GM19324 (cell line): ENCODE measurements around the gene FAM98B.
A peak's percentile ranks its signal among the peaks of the same experiment; 100 is the strongest.
"Not testable (repeated sequence)": the region's sequence is repeated elsewhere in the genome, so short reads cannot be mapped to it uniquely, and the experiment has no call there.

Experiments
- ATAC-seq: cut with Tn5 transposase; IDR thresholded peaks from one replicate; pipeline ENCODE4 v1.9.1; 2021; ENCODE audit warnings: mild to moderate bottlenecking, moderate library complexity; ENCODE audit not compliant: unreplicated experiment, low FRiP score

Gene FAM98B

DNA sequence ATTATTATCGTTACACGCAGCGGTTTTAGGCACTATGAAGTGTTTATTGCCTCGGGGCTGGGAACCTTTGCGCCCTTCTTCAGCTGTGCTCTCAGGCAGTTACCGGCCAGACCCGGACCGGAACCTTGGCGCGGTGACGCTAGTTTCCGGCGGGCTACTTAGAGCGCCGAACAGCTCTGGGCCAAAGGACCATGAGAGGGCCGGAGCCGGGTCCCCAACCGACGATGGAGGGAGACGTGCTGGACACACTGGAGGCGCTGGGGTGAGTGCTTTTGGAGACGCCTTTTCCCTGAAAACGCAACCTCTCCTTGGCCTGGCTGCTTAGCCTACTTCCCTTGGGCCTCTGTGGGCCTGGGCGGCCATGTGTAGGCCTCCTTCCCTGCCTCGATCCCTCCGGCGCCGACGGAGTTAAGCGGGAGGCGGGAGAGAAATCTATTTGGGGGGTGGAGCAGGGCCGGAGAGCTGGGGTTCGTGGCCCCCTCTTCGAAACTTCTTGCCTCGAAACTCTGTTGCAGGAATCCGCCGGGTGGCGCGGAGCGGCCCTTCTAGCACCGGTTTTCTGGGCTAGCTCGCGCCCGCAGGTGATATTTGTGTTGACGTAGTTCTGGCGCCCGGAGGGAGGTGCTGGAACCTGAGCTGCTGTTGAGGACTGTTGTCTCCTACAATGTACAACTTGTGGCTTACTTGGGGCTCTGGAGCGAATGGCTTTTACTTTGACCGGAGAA is at the start of gene FAM98B:
FAM98B (plus strand) TSS at position 157 of the 725 bp plus-strand sequence; CDS start at position 192, 35 bp downstream.
- peak; percentile 94 for ATAC-seq

DNA sequence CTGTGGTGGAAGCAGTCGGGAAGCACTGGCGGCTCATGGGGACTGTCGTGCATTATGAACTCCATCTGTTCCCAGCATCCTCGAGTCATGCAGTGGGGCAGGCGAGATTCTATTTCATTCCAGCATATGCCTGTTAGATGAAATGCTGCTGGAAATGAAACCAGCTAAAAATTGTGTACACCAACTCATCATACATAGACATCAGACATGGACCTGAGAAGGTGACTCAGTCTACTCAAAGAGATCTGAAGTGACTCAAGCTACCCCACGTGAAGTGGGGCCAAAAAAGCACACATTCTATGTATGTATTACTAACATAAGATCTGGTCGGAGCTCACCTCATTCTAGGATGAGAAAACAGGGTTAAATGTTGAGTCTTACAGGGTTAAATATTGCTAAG is 47.5 kb upstream of the FAM98B start:
- ATAC-seq, result no peak

DNA sequence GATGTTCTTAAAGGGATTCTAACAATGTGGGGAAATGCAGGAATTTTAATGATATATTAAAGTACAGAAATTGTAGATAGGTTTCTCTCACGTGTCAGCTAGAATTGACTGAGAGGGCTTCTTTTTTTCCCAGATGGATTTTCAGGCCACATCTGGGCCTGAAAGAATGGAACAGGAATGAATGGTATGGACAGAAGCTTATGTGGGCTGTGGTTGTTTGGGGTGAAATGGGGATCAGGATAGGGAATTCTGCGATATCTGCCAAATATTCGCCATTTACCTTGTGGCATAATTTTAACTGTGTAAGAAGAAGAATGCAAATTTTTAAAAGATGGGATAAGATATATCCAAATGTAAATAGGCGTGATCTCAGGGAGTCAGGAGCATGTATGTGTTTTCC is 45.4 kb upstream of the FAM98B start:
- ATAC-seq, result no peak

DNA sequence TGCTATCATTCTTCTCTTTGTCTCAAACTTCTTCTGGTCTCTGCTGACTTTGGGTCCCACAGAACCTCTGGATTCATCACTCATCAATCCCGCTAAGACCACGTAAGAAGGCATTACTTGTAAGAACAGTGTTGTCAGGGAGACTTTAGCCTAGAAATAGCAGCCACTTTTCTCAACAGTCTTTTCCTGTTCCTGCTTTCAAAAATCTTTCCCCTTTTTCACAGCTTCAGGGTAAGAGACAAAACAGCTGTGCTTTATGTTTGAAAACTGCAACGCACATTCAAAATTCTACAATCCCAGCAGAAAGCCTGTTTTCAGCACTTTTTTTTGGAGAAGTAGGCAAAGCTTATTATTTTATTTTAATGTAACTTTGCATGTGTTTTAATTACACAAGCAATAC is 42.0 kb upstream of the FAM98B start:
- ATAC-seq, result no peak

DNA sequence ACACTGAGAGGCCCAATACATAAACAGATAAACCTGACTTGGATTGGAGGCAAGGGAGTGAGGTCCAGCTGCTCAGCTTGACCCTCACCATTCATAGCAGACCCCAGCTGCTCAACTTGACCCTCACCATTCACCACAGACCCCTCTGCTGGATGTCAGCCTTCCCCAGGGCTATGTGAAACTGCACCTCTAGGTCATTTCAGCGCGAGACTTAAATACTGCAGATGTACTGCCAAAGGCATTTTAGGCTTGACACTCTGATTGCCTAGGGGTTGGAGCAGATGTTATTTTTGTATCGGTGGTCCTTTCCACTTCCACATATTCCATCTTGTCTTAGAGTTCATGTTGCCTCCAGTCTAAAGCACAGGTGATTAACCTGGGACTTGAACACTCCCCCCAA is 41.5 kb upstream of the FAM98B start:
- no peak for ATAC-seq

DNA sequence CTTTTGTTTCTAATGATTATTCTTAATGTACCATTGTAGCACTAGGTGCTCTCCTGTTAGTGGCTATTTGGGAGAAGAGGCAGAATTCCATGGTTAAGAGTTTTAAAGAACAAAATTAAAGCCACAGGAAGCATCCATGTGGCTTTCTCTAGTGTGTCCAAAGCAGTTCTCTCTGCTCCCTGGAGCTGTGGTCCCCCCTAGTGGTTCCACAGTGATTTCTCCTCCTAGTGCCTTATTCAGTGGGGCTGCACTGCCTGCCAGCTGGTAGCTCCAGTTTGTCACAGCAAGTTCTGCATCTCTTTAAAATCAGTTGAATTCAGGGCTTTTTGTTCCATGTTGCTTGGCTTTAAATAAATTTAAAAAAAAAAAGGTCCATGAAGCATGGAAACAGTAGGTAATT is 39.6 kb upstream of the FAM98B start:
- peak; percentile 58 for ATAC-seq

DNA sequence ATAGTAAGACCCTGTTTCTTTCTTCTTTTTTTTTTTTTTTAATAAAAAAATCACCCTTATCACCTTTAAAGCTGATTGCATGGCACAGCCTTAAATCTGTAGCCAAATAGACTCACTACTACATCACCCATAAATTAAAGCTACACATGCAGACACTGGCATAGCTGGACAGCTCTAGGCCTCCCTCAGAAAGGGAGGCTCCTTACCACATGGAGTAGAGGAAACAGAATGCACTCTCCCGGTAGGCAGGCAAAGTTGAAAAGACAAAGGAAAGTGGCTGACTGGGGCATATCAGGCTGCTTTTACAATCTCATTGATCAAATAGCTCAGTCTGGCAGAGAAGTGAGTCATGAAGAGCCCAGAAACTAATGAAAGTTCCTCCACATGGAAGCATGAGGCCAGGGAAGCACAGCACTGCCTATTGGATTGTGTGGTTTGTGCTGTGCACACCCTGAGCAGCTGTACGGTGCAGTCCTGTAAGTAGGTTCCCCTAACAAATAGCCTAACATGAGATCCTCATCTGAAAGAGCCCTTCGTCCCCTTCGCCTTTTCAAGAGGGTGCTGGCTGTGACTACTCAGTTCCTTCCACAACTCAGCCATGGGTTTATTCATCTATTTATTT is 32.7 kb upstream of the FAM98B start:
- ATAC-seq, result no peak

DNA sequence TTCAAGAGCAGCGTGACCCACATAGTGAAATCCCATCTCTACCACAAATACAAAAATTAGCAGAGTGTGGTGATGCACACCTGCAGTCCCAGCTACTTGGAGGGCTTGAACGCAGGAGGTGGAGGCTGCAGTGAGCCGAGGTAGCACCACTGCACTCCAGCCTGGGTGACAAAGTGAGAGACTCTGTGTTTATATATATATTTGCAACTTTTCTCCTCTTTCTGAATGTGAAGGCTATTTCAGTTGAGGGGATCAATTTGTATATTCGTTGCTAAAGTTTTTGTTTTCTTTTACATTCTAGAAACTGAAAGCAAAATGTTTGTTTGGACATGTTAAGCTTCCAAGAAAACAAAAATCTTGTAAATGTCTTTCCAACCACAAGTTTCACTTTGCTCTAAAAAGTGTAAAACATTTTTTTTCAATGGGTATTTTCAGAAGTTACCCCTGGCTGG is 29.8 kb upstream of the FAM98B start:
- peak; percentile 79 for ATAC-seq

DNA sequence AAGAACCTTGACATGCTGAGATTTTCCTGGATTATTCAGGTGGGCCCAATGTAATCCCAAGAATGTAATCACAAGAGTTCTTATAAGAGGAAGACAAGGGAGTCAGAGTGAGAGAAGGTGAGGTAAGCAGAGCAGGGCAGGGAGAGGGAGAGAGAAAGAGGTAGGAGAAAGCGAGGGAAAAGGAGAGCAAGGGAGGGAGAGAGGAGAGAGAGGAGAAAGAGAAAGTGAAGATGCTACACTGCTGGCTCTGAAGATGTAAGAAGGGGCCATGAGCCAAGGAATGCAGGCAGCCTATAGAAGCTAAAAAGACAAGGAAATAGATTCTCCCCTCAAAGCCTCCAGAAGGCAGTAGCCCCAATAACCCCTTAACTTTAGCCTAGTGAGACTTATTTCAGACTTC is 28.7 kb upstream of the FAM98B start:
- ATAC-seq, result no peak

DNA sequence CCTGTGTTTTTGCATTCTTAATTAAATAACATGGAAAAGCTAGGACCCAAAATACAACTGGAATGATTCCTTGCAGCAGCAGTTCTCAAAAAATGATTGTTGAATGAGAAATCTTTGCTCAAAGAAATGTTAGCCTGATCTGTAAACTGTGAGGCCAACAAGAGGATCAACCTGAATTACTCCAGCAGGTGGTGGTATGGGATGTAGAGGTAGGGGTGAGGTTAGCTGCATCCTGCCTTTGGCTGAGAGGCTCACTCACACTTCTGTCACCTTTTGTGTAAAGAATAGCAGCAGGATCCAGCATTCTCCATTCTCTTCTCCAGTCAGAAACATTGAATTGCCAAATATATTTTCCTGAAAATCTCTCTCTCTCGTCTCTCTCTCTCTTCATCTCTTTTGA is 26.5 kb upstream of the FAM98B start:
- no peak for ATAC-seq

DNA sequence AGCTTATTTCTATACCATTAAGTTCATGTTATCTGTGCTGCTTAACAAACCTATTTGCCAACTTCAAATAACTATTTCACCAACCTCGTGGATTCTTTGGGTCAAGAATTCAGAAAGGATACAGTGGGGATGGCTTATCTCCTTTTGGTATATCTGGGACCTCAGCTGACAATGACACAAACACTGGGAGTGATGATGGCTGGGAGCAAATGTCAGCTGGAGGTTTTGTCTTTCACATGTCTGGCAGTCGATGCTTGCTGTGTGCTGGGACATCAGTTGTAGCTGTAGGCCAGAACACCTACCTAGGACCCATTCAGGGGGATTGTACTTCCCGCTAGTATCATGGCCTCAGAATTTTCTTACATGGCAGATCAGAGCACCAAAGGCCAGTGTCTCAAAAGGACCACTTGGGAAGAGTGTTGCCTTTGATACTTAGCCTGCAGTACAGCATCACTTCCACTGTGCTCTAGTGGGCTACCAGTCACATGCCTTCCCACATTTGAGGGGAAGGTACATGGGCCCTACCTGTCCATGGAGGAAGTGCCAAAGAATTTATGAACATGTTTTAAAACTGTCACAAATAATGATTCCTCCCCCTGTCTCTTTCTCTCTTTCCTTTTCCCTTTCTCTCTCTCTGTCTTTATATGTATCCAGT is 23.7 kb upstream of the FAM98B start:
- ATAC-seq, result no peak

DNA sequence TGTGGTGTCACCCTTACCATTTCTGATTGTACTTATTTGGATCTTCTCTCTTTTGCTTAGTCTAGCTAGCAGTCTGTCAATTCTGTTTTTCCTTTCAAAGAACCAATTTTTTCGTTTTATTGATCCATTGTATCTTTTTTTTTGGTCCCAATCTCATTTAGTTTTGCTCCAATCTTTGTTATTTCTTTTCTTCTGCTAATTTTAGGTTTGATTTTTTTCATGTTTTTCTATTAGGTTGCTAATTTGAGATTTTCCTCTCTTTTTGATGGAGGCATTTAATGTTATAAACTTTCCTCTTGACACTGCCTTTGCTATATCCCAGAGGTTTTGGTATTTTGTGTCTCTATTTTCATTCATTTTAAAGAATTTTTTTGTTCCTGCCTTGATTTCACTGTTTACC is 16.9 kb upstream of the FAM98B start:
- ATAC-seq, result no peak

DNA sequence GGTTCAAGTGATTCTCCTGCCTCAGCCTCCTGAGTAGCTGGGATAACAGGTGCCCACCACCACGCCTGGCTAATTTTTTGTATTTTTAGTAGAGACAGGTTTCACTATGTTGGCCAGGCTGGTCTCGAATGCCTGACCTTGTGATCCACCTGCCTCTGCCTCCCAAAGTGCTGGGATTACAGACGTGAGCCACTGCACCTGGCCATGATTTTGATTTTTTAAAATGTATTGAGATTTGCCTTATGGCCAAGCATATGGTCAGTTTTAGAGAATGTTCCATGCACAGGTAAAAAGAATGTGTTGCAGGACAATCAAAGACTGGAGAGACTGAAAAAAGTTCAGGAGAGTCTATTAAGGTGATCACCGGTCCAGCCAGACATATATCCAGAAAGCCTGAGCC is 16.3 kb upstream of the FAM98B start:
- ATAC-seq, result not testable (repeated sequence)

DNA sequence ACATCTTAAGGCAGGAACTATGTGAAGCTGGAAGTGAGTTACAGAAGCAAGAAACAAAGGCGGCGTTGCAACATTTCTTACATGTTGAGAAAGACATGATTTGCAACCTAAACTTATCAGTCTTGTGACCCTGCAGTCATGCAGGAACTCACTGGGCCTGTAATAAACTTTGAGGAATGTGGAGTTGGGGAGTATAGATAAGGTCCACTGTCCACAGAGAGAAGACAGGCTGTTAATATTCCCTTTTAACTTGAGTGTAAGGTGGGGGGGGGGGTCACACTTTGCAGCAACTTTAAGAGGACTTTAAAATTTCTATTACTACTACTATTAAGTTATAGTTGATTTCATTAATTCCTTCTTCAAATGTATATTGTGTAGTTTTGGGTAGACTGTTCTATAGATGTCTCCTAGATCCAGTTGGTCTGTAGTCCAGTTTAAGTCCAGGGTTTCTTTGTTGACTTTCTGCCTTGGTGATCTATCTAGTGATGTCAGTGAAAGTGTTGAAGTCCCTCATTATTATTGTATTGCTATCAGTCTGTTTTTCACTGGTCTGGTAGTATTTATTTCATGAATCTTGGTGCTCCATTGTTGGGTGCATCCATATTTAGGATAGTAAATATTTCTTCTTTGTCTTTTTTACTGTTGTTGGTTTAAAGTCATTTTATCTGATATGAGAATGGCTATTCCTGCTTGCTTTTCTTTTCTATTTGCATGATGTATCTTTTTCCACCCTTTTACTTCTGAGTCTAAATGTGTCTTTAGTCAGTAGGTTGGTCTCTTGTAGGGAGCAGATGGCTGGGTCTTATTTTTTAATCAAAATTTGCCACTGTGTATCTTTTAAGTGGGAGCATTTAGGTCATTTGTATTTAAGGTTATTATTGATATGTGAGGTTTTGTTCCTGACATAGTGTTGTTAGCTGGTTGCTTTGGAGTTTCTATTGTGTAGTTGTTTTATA is 15.6 kb upstream of the FAM98B start:
- no peak for ATAC-seq

DNA sequence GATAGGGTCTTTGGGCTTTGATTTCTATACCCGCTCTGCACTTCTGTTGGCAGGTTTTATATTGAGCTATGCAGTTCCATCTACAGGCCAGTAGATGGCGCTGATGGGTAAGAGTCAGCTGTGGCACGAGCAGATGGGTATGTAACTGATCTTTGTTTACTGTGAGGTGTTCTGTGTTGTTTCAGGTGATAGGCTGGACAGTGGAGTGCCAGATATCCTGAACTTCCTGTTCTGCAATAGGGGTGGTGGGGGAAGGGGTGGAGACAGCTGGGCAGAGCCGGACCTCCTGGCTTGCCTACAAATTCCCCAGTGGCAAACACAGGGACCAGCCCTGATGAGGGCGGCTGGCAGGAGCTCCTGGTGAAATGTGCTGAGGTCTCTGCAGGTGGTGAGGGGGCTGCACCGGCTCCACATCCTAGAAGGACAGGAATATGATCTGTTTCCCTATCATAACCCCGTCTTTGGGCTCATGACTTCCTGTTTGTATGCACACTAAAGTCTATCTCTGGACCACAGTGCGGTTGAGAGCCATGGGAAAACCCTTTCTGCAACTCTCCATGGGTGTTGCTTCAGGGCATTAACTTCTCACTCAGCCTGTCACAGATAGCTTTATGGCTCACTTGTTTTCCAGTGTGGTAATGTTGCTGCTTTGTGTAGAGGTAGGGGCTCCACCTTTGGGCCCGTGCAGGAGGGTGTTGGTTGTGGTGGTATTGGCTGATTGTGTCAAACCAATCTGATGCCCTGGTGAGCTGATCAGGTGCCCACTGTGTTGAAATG is 13.4 kb upstream of the FAM98B start:
- peak; percentile 48 for ATAC-seq

DNA sequence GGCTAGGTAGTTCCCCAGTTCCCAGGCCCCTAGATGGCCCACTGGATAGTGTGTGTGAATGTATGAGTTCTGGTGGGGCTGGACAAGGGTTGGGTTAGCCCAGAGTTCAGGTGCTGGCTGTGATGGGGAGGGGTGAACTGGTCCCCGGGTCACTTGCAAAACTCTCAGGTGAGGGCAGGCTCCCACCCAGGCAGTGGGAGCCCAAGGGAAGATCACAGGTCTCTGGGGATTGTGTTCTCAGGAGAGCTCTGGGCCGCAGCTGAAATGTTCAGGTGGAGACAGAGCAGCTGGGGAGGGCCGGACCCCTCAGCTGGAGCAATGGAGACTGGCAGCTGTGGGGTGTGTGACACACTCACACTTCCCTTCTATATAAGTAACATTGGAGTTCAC is 12.8 kb upstream of the FAM98B start:
- no peak for ATAC-seq

DNA sequence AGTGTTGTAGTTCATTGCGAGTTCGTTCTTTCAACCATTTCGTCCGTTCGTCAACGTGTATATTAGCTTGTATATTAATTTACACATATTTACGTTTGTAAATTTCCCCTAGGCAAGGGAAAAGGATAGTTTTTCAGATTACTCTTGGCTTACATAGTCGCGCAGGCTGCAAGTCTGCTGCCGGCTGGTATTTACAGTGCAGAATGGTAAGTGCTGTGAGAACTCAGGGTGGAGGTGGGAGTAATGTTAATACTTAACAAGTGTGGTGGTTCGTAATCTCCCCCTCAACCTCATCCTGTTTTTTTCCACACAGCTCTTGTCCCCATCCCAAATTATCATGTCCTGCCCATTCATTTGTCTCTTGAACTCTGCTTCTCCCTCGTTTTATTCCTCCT is 766 bp downstream of the FAM98B start:
- no peak for ATAC-seq

DNA sequence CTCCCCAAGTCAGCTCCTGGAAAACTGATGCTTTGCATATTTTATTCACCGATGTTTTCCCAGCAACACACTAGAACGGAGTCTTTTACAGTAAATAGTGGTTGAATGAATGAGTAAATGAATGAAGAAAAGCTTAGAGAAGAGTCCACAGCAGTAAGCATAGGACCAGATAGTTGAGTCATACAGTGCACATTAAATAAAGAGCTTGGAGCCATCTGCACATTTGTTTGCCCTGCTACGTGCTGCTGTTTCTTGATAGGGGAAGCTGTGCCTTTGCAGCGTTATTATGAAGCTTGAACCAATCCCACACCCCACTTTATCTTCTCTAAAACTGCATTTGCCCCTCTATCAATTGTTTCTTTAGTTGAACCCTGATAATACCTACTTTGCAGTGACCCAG is 1.2 kb downstream of the FAM98B start:
- no peak for ATAC-seq

DNA sequence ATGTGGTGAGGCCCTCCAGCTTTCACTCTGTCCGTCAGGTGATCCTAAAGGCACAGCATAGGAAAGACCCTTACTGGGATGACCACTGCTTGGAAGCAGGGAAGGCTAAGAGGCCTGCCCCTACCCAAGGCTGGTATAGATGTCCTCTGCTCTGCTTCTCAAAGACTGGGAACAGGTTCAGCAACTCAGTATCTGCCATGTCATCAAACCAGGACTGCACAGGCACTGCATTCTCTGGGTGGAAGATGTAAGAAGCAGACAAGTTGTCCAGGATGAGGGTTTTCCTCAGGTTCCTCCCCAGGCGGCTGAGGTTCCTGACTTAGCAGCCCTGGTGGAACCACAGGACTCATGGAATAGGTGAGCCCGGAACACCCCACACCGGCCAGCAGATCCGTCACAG is 4.7 kb downstream of the FAM98B start:
- ATAC-seq, result no peak

DNA sequence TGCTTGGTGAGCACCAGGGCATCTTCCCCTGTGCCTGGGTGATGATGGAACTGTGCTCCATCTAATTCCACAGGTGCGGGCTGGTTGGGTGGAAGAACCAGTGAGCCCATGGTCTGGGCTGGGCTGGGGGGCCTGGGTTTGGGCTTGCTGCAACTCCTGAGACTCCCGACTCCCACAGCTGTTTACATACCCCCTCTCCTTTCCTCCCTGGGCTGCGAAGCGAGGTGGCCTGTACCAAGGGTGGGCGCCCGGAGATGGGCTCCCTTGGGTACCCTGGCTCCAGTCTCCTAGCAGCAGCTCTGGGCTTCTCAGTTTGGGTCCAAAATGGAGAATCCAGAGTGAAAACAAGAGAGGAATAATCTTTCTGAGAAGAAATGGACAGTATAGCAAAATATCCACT is 5.6 kb downstream of the FAM98B start:
- no peak for ATAC-seq
